ENCODE results near the gene MISP.

MISP gene

GRCh38 chr19:797528-798414 is 46.9 kb downstream of the MISP start:
- H3K27ac ChIP-seq (ENCODE audit: low read length), result peak overlapping the region; percentile 83

GRCh38 chr19:798415-799075 is 47.6 kb downstream of the MISP start:
- peaks cover 56% of the 10 kb centered on the region for H4K20me1 ChIP-seq (ENCODE audit: insufficient read depth, low read length)
- TF ChIP-seq EZH2 (IDR thresholded peaks at IDR 0.05; ENCODE audit: borderline replicate concordance, low read depth, low read length, severe bottlenecking) (no peak), CTCF (IDR thresholded peaks at IDR 0.05; ENCODE audit: borderline replicate concordance, extremely low read depth, low read length, poor library complexity, severe bottlenecking) (no peak)
- H3K4me1 ChIP-seq (ENCODE audit: insufficient read depth, low read length), result peaks cover 50% of the 10 kb centered on the region

More at GRCh38 chr19:797528-798414, 46.9 kb downstream of the MISP start:
- peaks cover 49% of the 10 kb centered on the region for H3K36me3 ChIP-seq (ENCODE audit: insufficient read depth, low read length)
- no peaks in the 10 kb centered on the region for H3K9me3 ChIP-seq (ENCODE audit: insufficient read depth, low read length, severe bottlenecking)
- peaks cover 50% of the 10 kb centered on the region for H3K4me1 ChIP-seq (ENCODE audit: insufficient read depth, low read length)
- ATAC-seq (ENCODE audit: insufficient read depth, low read depth) (peak; percentile 12), DNase-seq (peak; percentile 92)
- peaks cover 66% of the 10 kb centered on the region for H3K79me2 ChIP-seq (ENCODE audit: insufficient read depth, low read length)
- H2AFZ ChIP-seq (ENCODE audit: low read depth, low read length), result no peak overlapping the region
- H3K4me3 ChIP-seq (ENCODE audit: low read depth in 1 of 2, low read length in 2 of 2), result peak overlapping the region; percentile 97 to 99
- peak overlapping the region; percentile 76 for H3K4me2 ChIP-seq (ENCODE audit: insufficient read depth, low read length)
- H4K20me1 ChIP-seq (ENCODE audit: insufficient read depth, low read length), result peaks cover 49% of the 10 kb centered on the region
- H3K27me3 ChIP-seq (ENCODE audit: insufficient read depth, low read length, poor library complexity), result no peaks in the 10 kb centered on the region
- TF ChIP-seq CTCF (IDR thresholded peaks at IDR 0.05; ENCODE audit: borderline replicate concordance, extremely low read depth, low read length, poor library complexity, severe bottlenecking) (no peak), EZH2 (IDR thresholded peaks at IDR 0.05; ENCODE audit: borderline replicate concordance, low read depth, low read length, severe bottlenecking) (no peak)
- peak overlapping the region; percentile 98 for H3K9ac ChIP-seq (ENCODE audit: low read depth, low read length)

GRCh38 chr19:799076-799881 is 48.4 kb downstream of the MISP start:
- H3K9me3 ChIP-seq (ENCODE audit: insufficient read depth, low read length, severe bottlenecking), result no peaks in the 10 kb centered on the region
- TF ChIP-seq CTCF (IDR thresholded peaks at IDR 0.05; ENCODE audit: borderline replicate concordance, extremely low read depth, low read length, poor library complexity, severe bottlenecking), result peak; percentile 2
- TF ChIP-seq EZH2 (IDR thresholded peaks at IDR 0.05; ENCODE audit: borderline replicate concordance, low read depth, low read length, severe bottlenecking), result no peak
- H4K20me1 ChIP-seq (ENCODE audit: insufficient read depth, low read length), result peaks cover 64% of the 10 kb centered on the region
- peak overlapping the region; percentile 98 for H3K9ac ChIP-seq (ENCODE audit: low read depth, low read length)
- peaks cover 50% of the 10 kb centered on the region for H3K4me1 ChIP-seq (ENCODE audit: insufficient read depth, low read length)
- peaks cover 64% of the 10 kb centered on the region for H3K36me3 ChIP-seq (ENCODE audit: insufficient read depth, low read length)
- peak overlapping the region; percentile 76 for H3K4me2 ChIP-seq (ENCODE audit: insufficient read depth, low read length)
- no peak for ATAC-seq (ENCODE audit: insufficient read depth, low read depth)
- H3K27ac ChIP-seq (ENCODE audit: low read length), result peak overlapping the region; percentile 83
- no peaks in the 10 kb centered on the region for H3K27me3 ChIP-seq (ENCODE audit: insufficient read depth, low read length, poor library complexity)
- peak; percentile 22 for DNase-seq
- H3K4me3 ChIP-seq (ENCODE audit: low read depth in 1 of 2, low read length in 2 of 2), result peak overlapping the region; percentile 97 to 99; a peak in 3 of 4 replicates
- H2AFZ ChIP-seq (ENCODE audit: low read depth, low read length), result no peak overlapping the region
- H3K79me2 ChIP-seq (ENCODE audit: insufficient read depth, low read length), result peaks cover 81% of the 10 kb centered on the region

More at GRCh38 chr19:798415-799075, 47.6 kb downstream of the MISP start:
- H3K9me3 ChIP-seq (ENCODE audit: insufficient read depth, low read length, severe bottlenecking), result no peaks in the 10 kb centered on the region
- no peak overlapping the region for H2AFZ ChIP-seq (ENCODE audit: low read depth, low read length)
- H3K79me2 ChIP-seq (ENCODE audit: insufficient read depth, low read length), result peaks cover 74% of the 10 kb centered on the region
- H3K4me2 ChIP-seq (ENCODE audit: insufficient read depth, low read length), result peak overlapping the region; percentile 76
- peak overlapping the region; percentile 98 for H3K9ac ChIP-seq (ENCODE audit: low read depth, low read length)
- DNase-seq (peak; percentile 18), ATAC-seq (ENCODE audit: insufficient read depth, low read depth) (no peak)
- peak overlapping the region; percentile 83 for H3K27ac ChIP-seq (ENCODE audit: low read length)
- H3K4me3 ChIP-seq (ENCODE audit: low read depth in 1 of 2, low read length in 2 of 2), result peak overlapping the region; percentile 97 to 99
- peaks cover 56% of the 10 kb centered on the region for H3K36me3 ChIP-seq (ENCODE audit: insufficient read depth, low read length)
- H3K27me3 ChIP-seq (ENCODE audit: insufficient read depth, low read length, poor library complexity), result no peaks in the 10 kb centered on the region

All from DND-41 (cell line).